MCF 10A (cell line): ENCODE measurements around the gene CCDC60. TPM values are rescaled to one million over a fixed set of nuclear protein-coding genes. Genes with fewer than 3 reads are reported as not detected.

ENCODE experiments used
- BruUV-seq: library from RNA; stranded (reverse); fragments of 400-500 nt; replicated peaks from 2 replicates; lab custom pipeline; 2021; lab: Mats Ljungman, UMichigan
- CTCF ChIA-PET: fragments of 300-600 bp; sonication (Branson Sonifier 250); formaldehyde crosslinking; extraction: SDS; loops from one replicate; lab custom pipeline; 2021; ENCODE audit warnings: antibody characterized with exemption, inconsistent platforms; lab: Yijun Ruan, JAX
- POLR2A ChIA-PET: fragments of 300-600, 350-650 bp; sonication (Branson Sonifier 250); formaldehyde crosslinking; extraction: SDS; loops from one replicate; lab custom pipeline; 2020; ENCODE audit warnings: antibody characterized with exemption, inconsistent platforms; lab: Yijun Ruan, JAX
- DNase-seq: peaks from one replicate; pipeline ENCODE4 v3.0.0-alpha.2; 2018; ENCODE audit not compliant: unreplicated experiment
- H3K27ac Mint-ChIP-seq: one replicate; pipeline ENCODE4 v1.8.0; 2022; ENCODE audit warnings: mild to moderate bottlenecking, low read depth, mixed read lengths; ENCODE audit not compliant: unreplicated experiment
- H3K27me3 Mint-ChIP-seq: one replicate; pipeline ENCODE4 v1.8.0; 2022; ENCODE audit warnings: mixed read lengths; ENCODE audit not compliant: insufficient read depth, unreplicated experiment
- H3K36me3 Mint-ChIP-seq: one replicate; pipeline ENCODE4 v1.8.0; 2022; ENCODE audit warnings: mild to moderate bottlenecking, moderate library complexity, mixed read lengths; ENCODE audit not compliant: insufficient read depth, unreplicated experiment
- H3K4me1 Mint-ChIP-seq: one replicate; pipeline ENCODE4 v1.8.0; 2022; ENCODE audit warnings: mixed read lengths; ENCODE audit not compliant: insufficient read depth, unreplicated experiment
- H3K4me3 Mint-ChIP-seq: one replicate; pipeline ENCODE4 v1.8.0; 2022; ENCODE audit warnings: mild to moderate bottlenecking, moderate library complexity, mixed read lengths; ENCODE audit not compliant: unreplicated experiment
- H3K9me3 Mint-ChIP-seq: one replicate; pipeline ENCODE4 v1.8.0; 2022; ENCODE audit warnings: mixed read lengths; ENCODE audit not compliant: unreplicated experiment
- intact Hi-C: fragments of 100-400 bp; cut with micrococcal nuclease; formaldehyde crosslinking; loops from 2 replicates; pipeline ENCODE4 v1.14.1; 2022
- total RNA-seq: library from RNA; stranded (reverse); gene quantifications from 2 replicates; pipeline ENCODE4 v1.2.3, GENCODE V29; 2022
- TF ChIP-seq, protein P1 (sequence below): fragments of 200-600 bp; IDR thresholded peaks from one replicate; pipeline ENCODE4 v1.8.0; 2022; ENCODE audit warnings: antibody characterized with exemption, mild to moderate bottlenecking; ENCODE audit not compliant: unreplicated experiment

The CCDC60 gene
- total RNA-seq, 1 experiment from 2014 or later, result not detected

DNA sequence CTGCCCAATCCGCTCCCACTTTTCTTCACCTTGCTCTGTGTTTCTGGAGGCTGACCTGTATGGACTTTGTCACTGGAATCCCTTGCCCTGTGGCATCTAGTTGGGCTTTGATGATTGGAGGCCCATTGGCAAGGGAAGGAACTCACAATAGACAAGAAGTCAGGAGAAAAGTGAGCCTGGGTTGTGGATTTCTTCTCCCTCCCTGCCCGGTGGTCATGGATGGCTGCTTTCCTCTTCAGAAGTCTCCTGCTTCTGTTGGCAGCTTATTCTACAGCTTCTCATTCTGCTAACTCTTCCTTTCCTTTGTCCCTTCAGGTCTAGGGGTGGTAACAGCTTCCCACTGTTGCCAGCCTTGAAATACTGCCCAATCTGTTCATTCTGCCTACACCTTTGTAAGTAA lies 13.9 kb upstream of the CCDC60 start:
- BruUV-seq, result no TSS peak
- no peaks in the 10 kb centered on the region for H3K4me1 Mint-ChIP-seq
- no peak for DNase-seq
- H3K4me3 Mint-ChIP-seq, result no peak overlapping the region
- intact Hi-C loops, result no loop called here
- no peaks in the 10 kb centered on the region for H3K27me3 Mint-ChIP-seq
- H3K36me3 Mint-ChIP-seq, result no peaks in the 10 kb centered on the region
- peaks cover 9% of the 10 kb centered on the region for H3K9me3 Mint-ChIP-seq
- H3K27ac Mint-ChIP-seq, result no peak overlapping the region
- TF ChIP-seq, protein P1, sequence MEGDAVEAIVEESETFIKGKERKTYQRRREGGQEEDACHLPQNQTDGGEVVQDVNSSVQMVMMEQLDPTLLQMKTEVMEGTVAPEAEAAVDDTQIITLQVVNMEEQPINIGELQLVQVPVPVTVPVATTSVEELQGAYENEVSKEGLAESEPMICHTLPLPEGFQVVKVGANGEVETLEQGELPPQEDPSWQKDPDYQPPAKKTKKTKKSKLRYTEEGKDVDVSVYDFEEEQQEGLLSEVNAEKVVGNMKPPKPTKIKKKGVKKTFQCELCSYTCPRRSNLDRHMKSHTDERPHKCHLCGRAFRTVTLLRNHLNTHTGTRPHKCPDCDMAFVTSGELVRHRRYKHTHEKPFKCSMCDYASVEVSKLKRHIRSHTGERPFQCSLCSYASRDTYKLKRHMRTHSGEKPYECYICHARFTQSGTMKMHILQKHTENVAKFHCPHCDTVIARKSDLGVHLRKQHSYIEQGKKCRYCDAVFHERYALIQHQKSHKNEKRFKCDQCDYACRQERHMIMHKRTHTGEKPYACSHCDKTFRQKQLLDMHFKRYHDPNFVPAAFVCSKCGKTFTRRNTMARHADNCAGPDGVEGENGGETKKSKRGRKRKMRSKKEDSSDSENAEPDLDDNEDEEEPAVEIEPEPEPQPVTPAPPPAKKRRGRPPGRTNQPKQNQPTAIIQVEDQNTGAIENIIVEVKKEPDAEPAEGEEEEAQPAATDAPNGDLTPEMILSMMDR, result no peak
- POLR2A ChIA-PET, result no interaction called here
- CTCF ChIA-PET, result interaction anchor here (1.4 kb wide), 1 partner anchor 225 kb away, joined by 4 read pairs; no protein-coding TSS in a partner anchor

DNA sequence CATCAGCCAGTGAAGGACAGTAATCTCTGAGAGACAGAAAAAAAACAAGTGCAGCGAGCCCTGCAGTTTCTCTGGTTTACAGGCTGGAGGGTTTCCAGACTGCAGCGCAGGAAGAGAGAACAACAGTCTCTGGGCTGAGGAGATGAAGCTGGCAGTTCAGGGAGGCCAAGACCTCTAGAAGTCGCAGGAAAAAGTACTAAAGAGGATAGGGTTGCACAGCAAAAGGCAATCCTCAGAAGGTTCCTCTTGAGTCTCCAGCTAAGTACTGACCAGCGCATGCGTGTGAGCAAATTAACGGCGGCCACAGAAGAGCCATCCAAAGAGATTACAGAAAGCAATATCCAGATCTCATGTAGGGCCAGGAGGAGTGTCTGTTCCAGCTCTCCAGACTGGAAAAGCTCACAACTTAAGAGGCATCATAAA lies 12.2 kb upstream of the CCDC60 start:
- intact Hi-C loops, result no loop called here
- ChIA-PET CTCF (interaction anchor here (0.6 kb wide), 1 partner anchor 23 kb away, joined by 3 read pairs; no protein-coding TSS in a partner anchor), POLR2A (no interaction called here)
- H3K27me3 Mint-ChIP-seq, result no peaks in the 10 kb centered on the region
- peaks cover 10% of the 10 kb centered on the region for H3K9me3 Mint-ChIP-seq
- H3K4me1 Mint-ChIP-seq, result no peaks in the 10 kb centered on the region
- no peak for DNase-seq
- no TSS peak for BruUV-seq
- H3K4me3 Mint-ChIP-seq, result no peak overlapping the region
- H3K36me3 Mint-ChIP-seq, result no peaks in the 10 kb centered on the region
- TF ChIP-seq, protein P1, result no peak
- no peak overlapping the region for H3K27ac Mint-ChIP-seq

DNA sequence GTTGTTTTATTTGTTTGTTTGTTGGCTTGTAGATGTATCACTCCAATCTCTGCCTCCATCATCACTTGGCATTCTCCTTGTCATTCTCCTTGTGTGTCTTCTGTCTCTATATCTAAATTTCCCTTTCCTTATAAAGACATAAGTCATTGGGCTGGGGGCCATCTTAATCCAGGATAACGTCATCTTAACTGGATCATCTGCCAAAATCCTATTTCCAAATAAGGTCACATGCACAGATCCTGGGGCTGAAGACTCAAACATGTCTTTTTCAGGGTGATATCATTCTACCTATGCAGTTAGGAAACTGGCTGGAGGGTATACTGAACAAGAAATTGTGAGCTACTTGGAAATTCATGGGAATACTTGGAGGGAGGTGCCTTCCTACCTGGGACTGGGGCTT lies 8.7 kb upstream of the CCDC60 start:
- Mint-ChIP-seq H3K27me3 (no peaks in the 10 kb centered on the region), H3K36me3 (no peaks in the 10 kb centered on the region), H3K4me1 (no peaks in the 10 kb centered on the region), H3K4me3 (no peak overlapping the region), H3K9me3 (peaks cover 22% of the 10 kb centered on the region), H3K27ac (no peak overlapping the region)
- TF ChIP-seq, protein P1, result no peak
- POLR2A ChIA-PET, result no interaction called here
- BruUV-seq, result no TSS peak
- DNase-seq, result no peak
- intact Hi-C loops, result no loop called here
- CTCF ChIA-PET, result interaction anchor here (0.6 to 1.1 kb wide), 5 partner anchors 12 to 330 kb away, joined by 3 to 5 read pairs (median 3); no protein-coding TSS in a partner anchor

DNA sequence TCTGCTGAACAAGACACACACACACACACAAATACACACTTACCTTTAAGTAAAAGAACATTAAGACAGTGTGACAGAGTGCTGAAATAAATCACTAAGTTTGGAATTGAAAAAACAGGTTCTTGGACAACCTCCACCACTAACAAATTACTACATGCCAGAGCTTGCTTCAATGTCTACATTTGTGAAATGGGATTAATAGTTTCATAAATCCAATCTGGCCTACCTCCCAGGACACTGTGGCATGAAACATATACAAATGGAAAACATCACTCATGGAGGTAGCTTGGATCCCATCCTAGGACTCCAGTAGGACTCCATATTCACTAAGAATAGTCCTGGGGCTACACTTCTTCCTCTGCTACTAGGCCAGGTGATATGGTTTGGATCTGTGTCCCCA lies 8.2 kb upstream of the CCDC60 start:
- peaks cover 28% of the 10 kb centered on the region for H3K9me3 Mint-ChIP-seq

More for the DNA sequence above, 8.2 kb upstream of the CCDC60 start:
- Mint-ChIP-seq H3K36me3 (no peaks in the 10 kb centered on the region), H3K27me3 (no peaks in the 10 kb centered on the region), H3K4me3 (no peak overlapping the region), H3K4me1 (no peaks in the 10 kb centered on the region), H3K27ac (no peak overlapping the region)
- CTCF ChIA-PET, result interaction anchor here (1.0 kb wide), 2 partner anchors 21 to 117 kb away, joined by 4 to 5 read pairs; no protein-coding TSS in a partner anchor
- no TSS peak for BruUV-seq
- TF ChIP-seq, protein P1, result no peak
- POLR2A ChIA-PET, result no interaction called here
- no peak for DNase-seq
- intact Hi-C loops, result no loop called here
